Measurements from ENCODE around the gene DCXR. TPM values are rescaled to one million over a fixed set of nuclear protein-coding genes. Genes with fewer than 3 reads are reported as not detected.

The DCXR gene
- total and polyA plus RNA-seq, 2 of the 13 experiments (the other 11 are each of a cell fraction or from before 2014, with no cell fraction given), result 287 to 311 TPM

DNA sequence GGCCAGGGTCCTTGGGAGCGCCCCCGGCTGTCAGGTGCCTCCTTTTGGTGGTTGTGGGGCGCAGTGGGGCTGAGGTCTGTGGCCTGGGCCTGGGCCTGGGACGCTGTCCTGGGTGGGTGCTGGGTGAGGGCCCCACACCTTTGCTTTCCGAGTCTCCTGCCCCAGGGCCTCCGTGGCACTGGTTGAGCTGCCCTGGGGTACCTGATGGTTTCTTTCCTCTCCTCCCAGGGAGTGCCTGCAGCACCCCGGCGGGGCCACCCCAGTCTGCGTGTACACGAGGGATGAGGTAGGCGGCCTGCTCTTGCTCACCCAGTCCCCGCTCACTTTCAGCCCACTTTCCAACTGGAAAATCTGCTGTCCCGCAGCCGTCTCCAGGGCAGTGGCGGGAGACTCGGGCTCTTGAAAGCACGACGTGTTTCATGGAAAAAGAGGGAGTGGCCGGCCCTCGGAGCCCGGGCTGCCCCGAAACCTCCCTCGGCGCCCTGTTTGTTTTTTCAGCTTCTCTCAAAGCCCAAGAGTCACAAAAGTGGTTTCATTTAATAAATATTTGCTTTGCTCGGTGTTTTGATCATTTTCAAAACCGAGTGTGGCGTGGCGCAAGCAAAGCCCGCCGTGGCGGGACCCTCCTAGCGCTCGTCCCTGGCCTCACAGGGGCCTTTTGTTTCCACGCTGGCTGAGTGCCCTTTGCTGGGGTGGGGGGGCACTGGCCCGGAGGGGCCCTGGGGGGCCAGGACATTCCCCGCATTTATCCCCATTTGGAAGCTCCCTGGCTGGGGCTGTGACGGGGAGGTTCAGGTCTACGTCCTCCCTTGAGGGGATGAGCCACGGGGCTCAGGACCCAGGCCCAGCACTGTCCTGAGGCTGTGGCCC lies 42.7 kb downstream of the DCXR start (continued):
- TF ChIP-seq, protein P1, sequence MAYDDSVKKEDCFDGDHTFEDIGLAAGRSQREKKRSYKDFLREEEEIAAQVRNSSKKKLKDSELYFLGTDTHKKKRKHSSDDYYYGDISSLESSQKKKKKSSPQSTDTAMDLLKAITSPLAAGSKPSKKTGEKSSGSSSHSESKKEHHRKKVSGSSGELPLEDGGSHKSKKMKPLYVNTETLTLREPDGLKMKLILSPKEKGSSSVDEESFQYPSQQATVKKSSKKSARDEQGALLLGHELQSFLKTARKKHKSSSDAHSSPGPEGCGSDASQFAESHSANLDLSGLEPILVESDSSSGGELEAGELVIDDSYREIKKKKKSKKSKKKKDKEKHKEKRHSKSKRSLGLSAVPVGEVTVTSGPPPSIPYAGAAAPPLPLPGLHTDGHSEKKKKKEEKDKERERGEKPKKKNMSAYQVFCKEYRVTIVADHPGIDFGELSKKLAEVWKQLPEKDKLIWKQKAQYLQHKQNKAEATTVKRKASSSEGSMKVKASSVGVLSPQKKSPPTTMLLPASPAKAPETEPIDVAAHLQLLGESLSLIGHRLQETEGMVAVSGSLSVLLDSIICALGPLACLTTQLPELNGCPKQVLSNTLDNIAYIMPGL (CRISPR knock-in tag; IDR thresholded peaks at IDR 0.05; ENCODE audit: borderline replicate concordance in 1 of 2, low read depth in 1 of 2), result no peak; a peak in 2 of 4 replicates
- TF ChIP-seq HIVEP1 (CRISPR knock-in tag; IDR thresholded peaks at IDR 0.05) (peak; percentile 80), MAF1 (CRISPR knock-in tag; IDR thresholded peaks at IDR 0.05; ENCODE audit: borderline replicate concordance) (no peak), ZNF235 (CRISPR knock-in tag; IDR thresholded peaks at IDR 0.05; ENCODE audit: borderline replicate concordance) (peak; percentile 22; the same call in 1 of the 2 replicates), FOSL2 (CRISPR knock-in tag; IDR thresholded peaks at IDR 0.05) (no peak; the same call in 1 of the 2 replicates), ZNF782 (CRISPR knock-in tag; IDR thresholded peaks at IDR 0.05; ENCODE audit: borderline replicate concordance) (no peak), KLF9 (CRISPR knock-in tag; IDR thresholded peaks at IDR 0.05; ENCODE audit: low read depth) (no peak; the same call in 1 of the 2 replicates), ZNF547 (CRISPR knock-in tag; IDR thresholded peaks at IDR 0.05) (no peak), NCOA2 (CRISPR knock-in tag; IDR thresholded peaks at IDR 0.05) (peak; percentile 93), MAFF (IDR thresholded peaks at IDR 0.05; ENCODE audit: low read depth, low read length) (no peak)
- TF ChIP-seq, protein P2, sequence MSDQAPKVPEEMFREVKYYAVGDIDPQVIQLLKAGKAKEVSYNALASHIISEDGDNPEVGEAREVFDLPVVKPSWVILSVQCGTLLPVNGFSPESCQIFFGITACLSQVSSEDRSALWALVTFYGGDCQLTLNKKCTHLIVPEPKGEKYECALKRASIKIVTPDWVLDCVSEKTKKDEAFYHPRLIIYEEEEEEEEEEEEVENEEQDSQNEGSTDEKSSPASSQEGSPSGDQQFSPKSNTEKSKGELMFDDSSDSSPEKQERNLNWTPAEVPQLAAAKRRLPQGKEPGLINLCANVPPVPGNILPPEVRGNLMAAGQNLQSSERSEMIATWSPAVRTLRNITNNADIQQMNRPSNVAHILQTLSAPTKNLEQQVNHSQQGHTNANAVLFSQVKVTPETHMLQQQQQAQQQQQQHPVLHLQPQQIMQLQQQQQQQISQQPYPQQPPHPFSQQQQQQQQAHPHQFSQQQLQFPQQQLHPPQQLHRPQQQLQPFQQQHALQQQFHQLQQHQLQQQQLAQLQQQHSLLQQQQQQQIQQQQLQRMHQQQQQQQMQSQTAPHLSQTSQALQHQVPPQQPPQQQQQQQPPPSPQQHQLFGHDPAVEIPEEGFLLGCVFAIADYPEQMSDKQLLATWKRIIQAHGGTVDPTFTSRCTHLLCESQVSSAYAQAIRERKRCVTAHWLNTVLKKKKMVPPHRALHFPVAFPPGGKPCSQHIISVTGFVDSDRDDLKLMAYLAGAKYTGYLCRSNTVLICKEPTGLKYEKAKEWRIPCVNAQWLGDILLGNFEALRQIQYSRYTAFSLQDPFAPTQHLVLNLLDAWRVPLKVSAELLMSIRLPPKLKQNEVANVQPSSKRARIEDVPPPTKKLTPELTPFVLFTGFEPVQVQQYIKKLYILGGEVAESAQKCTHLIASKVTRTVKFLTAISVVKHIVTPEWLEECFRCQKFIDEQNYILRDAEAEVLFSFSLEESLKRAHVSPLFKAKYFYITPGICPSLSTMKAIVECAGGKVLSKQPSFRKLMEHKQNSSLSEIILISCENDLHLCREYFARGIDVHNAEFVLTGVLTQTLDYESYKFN (CRISPR knock-in tag; conservative IDR thresholded peaks at IDR 0.05), result peak; percentile 83
- TF ChIP-seq, protein P3, sequence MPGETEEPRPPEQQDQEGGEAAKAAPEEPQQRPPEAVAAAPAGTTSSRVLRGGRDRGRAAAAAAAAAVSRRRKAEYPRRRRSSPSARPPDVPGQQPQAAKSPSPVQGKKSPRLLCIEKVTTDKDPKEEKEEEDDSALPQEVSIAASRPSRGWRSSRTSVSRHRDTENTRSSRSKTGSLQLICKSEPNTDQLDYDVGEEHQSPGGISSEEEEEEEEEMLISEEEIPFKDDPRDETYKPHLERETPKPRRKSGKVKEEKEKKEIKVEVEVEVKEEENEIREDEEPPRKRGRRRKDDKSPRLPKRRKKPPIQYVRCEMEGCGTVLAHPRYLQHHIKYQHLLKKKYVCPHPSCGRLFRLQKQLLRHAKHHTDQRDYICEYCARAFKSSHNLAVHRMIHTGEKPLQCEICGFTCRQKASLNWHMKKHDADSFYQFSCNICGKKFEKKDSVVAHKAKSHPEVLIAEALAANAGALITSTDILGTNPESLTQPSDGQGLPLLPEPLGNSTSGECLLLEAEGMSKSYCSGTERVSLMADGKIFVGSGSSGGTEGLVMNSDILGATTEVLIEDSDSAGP (CRISPR knock-in tag; IDR thresholded peaks at IDR 0.05; ENCODE audit: borderline replicate concordance), result no peak
- TF ChIP-seq, protein P4, sequence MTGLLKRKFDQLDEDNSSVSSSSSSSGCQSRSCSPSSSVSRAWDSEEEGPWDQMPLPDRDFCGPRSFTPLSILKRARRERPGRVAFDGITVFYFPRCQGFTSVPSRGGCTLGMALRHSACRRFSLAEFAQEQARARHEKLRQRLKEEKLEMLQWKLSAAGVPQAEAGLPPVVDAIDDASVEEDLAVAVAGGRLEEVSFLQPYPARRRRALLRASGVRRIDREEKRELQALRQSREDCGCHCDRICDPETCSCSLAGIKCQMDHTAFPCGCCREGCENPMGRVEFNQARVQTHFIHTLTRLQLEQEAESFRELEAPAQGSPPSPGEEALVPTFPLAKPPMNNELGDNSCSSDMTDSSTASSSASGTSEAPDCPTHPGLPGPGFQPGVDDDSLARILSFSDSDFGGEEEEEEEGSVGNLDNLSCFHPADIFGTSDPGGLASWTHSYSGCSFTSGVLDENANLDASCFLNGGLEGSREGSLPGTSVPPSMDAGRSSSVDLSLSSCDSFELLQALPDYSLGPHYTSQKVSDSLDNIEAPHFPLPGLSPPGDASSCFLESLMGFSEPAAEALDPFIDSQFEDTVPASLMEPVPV (CRISPR knock-in tag; IDR thresholded peaks at IDR 0.05), result no peak
- TF ChIP-seq, protein P5, sequence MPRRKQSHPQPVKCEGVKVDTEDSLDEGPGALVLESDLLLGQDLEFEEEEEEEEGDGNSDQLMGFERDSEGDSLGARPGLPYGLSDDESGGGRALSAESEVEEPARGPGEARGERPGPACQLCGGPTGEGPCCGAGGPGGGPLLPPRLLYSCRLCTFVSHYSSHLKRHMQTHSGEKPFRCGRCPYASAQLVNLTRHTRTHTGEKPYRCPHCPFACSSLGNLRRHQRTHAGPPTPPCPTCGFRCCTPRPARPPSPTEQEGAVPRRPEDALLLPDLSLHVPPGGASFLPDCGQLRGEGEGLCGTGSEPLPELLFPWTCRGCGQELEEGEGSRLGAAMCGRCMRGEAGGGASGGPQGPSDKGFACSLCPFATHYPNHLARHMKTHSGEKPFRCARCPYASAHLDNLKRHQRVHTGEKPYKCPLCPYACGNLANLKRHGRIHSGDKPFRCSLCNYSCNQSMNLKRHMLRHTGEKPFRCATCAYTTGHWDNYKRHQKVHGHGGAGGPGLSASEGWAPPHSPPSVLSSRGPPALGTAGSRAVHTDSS (CRISPR knock-in tag; conservative IDR thresholded peaks at IDR 0.05), result no peak
- TF ChIP-seq, protein P6, sequence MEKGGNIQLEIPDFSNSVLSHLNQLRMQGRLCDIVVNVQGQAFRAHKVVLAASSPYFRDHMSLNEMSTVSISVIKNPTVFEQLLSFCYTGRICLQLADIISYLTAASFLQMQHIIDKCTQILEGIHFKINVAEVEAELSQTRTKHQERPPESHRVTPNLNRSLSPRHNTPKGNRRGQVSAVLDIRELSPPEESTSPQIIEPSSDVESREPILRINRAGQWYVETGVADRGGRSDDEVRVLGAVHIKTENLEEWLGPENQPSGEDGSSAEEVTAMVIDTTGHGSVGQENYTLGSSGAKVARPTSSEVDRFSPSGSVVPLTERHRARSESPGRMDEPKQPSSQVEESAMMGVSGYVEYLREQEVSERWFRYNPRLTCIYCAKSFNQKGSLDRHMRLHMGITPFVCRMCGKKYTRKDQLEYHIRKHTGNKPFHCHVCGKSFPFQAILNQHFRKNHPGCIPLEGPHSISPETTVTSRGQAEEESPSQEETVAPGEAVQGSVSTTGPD (CRISPR knock-in tag; IDR thresholded peaks at IDR 0.05), result peak; percentile 69; the same call in 1 of the 2 replicates
